ENCODE measurements around the gene EXOC2.

- TF ChIP-seq TAF1 (IDR thresholded peaks at IDR 0.05; ENCODE audit: borderline replicate concordance, insufficient read depth, low read length) (no peak), FOXP2 (optimal IDR thresholded peaks at IDR 0.05; ENCODE audit: borderline replicate concordance, extremely low read depth, extremely low read length, insufficient read depth) (no peak), POLR2AphosphoS5 (IDR thresholded peaks at IDR 0.05; ENCODE audit: low read depth, low read length) (no peak), REST (IDR thresholded peaks at IDR 0.05; ENCODE audit: insufficient read depth in 1 of 2, low read depth in 2 of 2, low read length in 2 of 2) (no peak), SIN3A (IDR thresholded peaks at IDR 0.05; ENCODE audit: borderline replicate concordance, insufficient read depth, low read length) (no peak)
These were observed 3.7 kb downstream of the EXOC2 start for GRCh38 chr6:689223-689622.
